Endometrium (tissue), 2 donors: ENCODE measurements around the gene BEND3.

Experiments
- FAIRE-seq: peaks from 2 replicates; lab custom pipeline; 2012; peaks lifted over from hg19 to GRCh38; lab: Jason Lieb, UNC
- donor health status: control.
- donor health status: control.

BEND3 gene

GRCh38 chr6:107083047-107083768 lies 32.1 kb downstream of the BEND3 start:
- no peak for FAIRE-seq

DNA sequence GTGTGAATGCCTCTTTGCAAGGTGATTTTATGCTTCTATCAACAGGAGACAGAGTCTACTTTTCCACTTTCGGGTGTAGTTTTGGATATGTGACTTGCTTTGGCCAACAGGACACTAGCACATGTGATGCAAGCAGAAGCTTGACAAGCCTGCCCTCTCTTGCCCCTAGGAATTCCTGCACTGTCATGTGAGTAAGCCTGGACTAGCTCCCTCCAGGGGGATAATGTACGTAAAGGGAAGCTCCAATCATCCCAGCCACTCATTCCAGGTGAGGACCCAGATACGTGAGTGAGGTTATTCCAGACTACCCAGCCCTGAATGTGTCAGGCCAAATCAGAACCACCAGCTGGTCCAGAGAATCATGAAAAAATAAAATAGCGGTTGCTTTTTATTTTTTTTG lies 33.3 kb downstream of the BEND3 start:
- FAIRE-seq = no peak

DNA sequence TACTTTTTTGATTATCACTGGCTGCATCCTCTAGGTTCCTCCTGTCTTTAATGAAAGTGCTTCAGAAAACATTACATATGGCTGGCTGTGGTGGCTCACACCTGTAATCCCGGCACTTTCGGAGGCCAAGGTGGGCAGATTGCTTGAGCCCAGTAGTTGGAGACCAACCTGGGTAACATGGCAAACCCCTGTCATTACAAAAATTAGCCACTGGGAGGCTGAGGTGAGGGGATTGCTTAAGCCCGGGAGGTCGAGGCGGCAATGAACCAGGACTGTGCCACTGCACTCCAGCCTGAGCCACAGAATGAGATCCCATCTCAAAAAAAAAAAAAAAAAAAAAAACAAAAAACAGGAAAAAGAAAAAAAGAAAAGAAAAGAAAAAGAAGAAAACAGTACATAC lies 35.3 kb downstream of the BEND3 start:
- FAIRE-seq = no peak

GRCh38 chr6:107079429-107079828 lies 35.9 kb downstream of the BEND3 start:
- no peak for FAIRE-seq

DNA sequence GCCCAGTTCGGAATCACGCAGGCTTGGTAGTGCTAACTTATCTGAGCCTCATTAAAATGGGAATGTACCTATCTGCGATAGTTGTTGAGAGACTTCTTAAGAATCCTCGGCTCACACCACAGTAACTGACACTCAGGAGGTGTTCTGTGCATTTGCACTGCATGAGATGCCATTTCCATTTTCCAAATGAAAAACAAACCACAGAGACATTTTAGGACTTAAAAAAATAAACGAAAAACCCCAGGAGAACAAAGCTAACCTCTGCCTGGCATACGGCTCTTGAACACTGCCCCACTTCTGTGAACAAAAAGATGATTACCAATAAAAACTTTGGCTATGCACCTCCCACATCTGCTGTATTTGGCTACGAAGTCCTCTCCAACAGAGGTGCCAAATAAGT lies 37.6 kb downstream of the BEND3 start:
- FAIRE-seq = no peak

- no peak for FAIRE-seq
Observed at GRCh38 chr6:107075951-107076381, 39.3 kb downstream of the BEND3 start.

DNA sequence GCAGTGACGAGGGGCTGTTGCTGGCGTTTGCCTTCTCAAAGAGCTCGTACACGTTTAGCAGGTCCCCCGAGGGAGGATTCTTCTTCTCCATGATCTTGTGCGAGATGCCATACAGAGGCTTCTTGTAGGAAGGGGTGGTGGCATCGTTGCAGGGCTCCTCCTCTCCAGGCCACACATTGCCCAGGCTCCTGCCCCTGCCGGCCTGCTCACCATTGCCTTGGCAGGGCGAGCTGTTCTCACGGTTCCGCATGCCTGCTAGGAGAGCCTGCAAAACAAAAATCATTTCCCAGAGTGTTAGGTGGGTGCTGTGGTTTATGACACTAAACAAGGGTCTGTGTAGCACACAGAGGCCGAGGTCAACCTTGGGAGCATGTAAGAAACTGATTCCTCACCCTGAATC lies 44.6 kb downstream of the BEND3 start:
- FAIRE-seq = no peak

DNA sequence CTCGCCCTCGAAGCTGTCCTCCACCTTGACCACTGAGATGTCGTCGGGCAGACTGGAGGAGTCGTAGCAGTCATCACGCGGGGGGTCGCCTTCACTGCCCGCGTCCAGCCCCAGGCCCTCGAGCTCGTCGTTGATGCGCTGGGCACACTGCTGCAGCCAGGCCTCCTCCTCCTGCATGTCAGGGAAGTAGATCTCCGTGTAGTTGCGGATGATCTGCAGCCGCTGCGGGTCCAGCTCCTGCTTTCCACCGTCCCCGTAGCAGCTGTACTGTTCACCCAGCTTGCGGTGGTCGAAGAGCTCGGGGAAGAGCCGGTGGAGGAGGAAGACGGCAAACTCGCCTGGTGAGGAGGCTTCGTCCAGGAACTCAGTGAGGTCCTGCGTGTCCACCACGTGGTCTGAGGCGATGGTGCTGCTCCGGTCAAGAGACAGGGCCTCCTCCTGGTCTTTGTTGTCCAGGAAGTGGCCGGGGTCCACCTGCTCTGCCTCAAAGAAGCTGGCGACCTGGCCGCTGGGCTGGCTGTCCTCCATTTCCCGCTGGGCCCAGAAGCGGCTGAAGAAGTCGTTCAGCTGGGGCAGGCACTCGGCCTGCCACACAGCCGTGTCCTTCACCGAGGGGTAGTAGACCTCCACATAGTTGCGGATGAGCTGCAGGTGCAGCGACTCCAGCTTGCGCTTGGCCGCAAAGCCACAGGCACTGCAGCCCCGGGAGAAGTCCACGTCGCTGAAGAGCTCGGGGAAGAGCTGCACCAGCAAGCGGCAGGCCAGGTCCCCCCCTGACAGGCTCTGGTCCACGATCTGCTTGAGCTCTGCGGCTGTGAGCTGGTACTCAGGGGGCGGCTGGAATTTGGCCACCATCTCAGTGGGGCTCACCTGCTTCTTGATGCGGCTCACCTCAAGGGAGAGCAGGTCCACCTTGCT lies 45.4 kb downstream of the BEND3 start:
- FAIRE-seq = no peak

GRCh38 chr6:107068691-107069630 lies 46.4 kb downstream of the BEND3 start:
- FAIRE-seq = no peak

DNA sequence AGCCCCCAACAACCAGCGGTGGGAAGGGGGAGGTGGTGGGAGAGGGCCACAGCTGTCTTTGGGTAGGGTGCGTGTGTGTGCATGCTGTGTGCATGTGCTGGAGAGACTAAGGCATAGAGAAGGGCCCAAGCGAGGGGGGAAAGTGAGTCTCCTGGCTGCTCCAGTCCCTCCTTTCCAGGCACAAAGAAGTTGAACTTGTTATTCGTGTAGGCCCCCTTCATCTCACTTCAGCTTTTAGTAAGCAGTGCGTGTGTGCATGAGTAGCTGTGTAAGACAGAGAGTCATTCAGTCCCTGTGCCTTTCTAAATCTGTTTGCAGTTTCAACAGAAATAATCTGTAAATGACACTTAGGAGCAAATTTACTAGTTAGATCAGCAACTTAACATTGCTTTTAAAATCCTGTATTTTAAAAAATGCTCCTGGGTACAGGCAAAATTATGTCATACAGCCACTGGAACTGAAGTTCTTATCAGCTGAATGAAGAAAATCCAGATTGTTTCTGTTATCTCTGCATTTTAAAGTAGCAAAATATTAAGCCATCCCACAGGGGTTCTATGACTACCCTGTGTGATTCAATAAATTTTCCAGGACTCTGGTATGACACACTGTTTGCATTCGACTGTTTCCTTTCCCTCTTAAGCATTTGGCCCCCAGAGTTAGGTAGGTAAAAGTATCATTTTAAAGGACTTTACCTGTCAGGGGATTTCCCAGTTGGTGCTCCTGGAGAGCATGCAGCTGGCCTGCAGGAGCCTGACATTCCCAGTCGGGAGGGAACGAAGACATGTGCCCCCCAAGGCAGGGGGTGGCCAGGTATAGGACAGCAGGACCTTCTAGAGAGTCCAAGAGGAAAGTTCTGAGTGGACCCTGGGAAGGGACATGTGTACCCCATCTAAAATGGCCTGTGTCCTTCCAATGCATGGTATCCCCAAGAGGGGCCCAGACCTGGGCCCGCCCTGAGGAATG lies 48.3 kb downstream of the BEND3 start:
- no peak for FAIRE-seq

- FAIRE-seq = no peak
Observed at GRCh38 chr6:107064579-107065065, 50.7 kb downstream of the BEND3 start.

- no peak for FAIRE-seq
Observed at GRCh38 chr6:107062691-107063090, 52.6 kb downstream of the BEND3 start.

DNA sequence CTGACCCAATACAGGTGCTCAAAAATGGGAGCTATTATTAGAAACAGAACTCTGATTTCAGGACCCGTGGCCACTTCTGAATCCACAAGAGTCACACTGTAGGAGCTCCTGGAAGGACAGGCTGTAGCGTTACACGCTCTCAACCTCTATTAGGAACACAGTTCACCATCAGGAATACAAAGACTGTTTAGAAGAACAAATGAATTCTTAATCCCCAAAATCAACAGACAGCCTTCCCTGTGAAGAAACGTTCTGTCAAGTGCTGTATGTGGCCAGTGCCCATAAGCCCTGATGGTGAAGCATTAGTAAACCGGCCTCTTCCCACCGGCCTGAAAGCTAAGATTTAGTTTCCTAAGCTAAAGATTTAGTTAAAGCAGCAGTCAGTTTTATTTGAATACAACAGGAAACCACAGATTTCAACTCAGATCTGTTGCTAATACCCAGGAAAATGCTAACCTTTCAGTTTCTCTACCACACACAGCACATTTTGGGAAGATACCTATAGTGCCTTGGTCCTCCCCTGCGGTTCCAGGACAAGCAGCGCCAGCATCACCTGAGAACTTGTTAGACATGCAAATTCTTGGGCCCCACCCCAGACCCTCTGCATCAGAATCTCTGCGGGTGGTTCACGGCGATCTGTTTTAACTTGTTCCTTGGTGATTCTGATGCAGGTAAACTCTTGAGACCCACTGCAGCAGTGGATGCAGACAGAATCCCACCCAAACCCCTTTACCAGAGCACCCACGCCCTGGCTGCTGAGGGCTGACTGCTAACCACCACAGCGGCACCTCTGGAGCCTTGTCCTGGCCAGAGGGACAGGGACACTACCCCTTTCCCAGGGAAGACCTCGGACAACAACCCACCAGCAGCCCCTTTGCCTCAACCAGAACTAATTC lies 53.9 kb downstream of the BEND3 start:
- FAIRE-seq = no peak

DNA sequence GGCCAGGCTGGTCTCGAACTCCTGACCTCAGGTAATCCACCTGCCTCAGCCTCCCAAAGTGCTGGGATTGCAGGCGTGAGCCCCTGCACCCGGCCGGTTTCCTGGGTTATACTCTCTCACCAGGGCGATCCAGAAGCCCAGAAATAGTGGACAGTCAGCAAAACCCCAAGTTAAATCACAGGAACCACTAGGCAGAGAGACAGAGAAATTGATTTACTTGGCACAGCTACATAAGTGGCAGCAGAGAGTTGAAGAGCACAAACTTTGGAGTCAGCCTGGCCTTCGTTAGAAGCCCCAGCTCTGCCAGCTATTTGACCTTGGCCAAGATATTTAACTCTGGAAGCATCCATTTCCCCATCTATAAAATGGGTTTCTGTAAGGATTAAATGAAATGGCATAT lies 54.6 kb downstream of the BEND3 start:
- no peak for FAIRE-seq

DNA sequence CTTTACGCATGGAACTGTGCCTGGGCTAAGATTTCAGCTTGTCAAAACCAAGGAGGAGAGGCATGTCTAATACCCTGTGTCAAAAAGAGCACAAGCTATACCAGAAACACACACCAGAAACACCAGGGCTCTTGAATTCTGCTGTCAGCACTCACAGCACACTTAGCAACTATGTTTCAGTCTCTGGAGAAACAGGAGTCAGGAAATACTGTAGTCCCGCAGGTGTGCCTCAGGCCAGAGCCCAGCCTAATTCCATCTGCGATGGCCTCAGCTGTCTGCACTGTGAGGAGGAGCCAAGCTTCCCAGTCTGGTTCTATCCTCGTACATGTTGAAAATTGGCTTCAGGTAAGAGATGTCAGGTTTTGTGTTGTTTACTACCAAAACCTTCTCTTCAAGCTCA lies 55.7 kb downstream of the BEND3 start:
- no peak for FAIRE-seq

GRCh38 chr6:107057679-107058078 lies 57.6 kb downstream of the BEND3 start:
- FAIRE-seq = no peak

DNA sequence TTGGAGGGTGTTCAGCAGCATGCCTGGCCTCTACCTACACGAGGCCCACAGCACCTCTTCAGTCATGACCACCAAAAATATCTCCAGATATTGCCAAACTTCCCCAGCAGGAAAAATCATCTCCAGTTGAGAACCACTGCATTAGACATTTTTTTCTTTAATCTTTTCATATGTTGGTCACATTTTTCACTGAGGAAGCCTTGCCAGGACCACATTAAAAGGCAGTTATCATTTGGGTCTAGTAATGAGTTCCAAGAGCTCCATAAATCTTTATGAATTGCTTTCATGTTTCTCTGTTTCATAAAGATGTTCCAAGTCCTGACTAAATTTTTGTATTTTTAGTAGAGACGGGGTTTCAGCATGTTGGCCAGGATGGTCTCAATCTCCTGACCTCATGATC lies 58.5 kb downstream of the BEND3 start:
- FAIRE-seq = no peak

GRCh38 chr6:107047807-107048206 lies 67.5 kb downstream of the BEND3 start:
- no peak for FAIRE-seq

DNA sequence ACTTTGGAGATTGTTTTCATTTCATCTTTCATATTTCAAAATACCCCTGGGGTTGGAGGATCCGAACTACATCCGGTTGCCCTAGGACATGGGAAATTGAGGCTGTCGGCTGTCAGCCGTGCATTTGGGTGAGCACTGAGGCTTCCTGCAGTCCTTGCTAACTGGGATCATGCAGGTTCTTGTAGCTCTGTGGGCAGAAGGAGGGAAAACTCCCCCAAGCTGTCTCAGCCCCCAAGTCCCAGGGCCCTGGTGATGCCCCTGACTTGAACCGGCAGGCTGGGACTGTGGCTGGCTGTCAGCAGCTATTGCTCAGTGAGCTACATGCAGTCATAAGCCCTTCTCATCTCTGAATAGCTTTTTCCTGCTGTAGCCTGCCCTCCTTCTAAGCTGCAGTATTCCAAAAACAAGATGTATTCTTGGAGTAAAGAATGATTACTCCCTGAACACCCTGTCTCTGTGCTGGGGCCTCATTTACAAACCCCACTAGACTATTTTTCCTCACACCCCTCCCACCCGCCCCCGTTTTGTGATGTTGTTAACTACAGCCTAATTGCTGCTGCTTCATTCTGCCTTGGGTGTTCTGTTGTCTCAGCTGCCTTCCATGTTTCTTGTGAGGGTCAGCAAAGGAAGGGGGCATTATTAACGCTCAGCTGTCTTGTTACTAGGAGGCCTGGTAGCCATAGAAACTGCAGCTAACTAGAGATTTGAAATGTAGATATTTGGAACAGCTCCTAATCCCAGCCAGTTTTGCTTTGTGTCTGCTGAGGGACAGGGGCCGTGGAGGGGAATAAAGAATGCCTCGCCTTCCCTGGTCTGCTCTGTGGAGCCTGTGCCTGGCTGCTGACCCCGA lies 69.3 kb downstream of the BEND3 start:
- FAIRE-seq = no peak
